ENCODE measurements around the gene NEK7. TPM values are rescaled to one million over a fixed set of nuclear protein-coding genes. Genes with fewer than 3 reads are reported as not detected.

NEK7 gene
- total and polyA plus RNA-seq, 9 of the 15 experiments (the other 6 are each of a cell fraction or from before 2014, with no cell fraction given), result 8.5 to 37.3 (median 27.7) TPM

GRCh38 chr1:198183605-198184004 is 26.8 kb downstream of the NEK7 start:
- no peak overlapping the region for H3K4me2 ChIP-seq (ENCODE audit: insufficient read depth, low read length)
- H3K9ac ChIP-seq (ENCODE audit: insufficient read depth in 1 of 2, low read depth in 2 of 2, low read length in 2 of 2), result no peak overlapping the region
- POLR2A ChIA-PET, result interaction anchor here (0.8 kb wide), 1 partner anchor 11 kb away, joined by 4 read pairs; no protein-coding TSS in a partner anchor
- no TSS peak for BruUV-seq (replicated peaks)
- H3K36me3 ChIP-seq (ENCODE audit: control insufficient read depth, insufficient read depth, low read length), result no peaks in the 10 kb centered on the region
- peaks cover 5% of the 10 kb centered on the region for H3K9me1 ChIP-seq (ENCODE audit: control insufficient read depth, insufficient read depth, low read length)
- intact Hi-C loops (cut with micrococcal nuclease), result no loop called here
- ATAC-seq (no peak), DNase-seq (ENCODE audit: extremely low read depth in 1 of 4, low spot score in 3 of 4) (no peak), FAIRE-seq (no peak)
- CTCF ChIA-PET (ENCODE audit: low intra/inter-chr PET ratio), result no interaction called here
- H4K20me1 ChIP-seq (replicated peaks; ENCODE audit: control insufficient read depth, insufficient read depth, low read length), result peaks cover 16% of the 10 kb centered on the region; the same call in 1 of the 2 replicates
- no peak overlapping the region for H2AFZ ChIP-seq (ENCODE audit: low read depth, low read length)
- no peaks in the 10 kb centered on the region for H3K27me3 ChIP-seq (ENCODE audit: control insufficient read depth in 2 of 2, insufficient read depth in 2 of 2, low read length in 2 of 2)
- no peak overlapping the region for H3K4me3 ChIP-seq
- peaks cover 92% of the 10 kb centered on the region for H3K79me2 ChIP-seq (ENCODE audit: control insufficient read depth, insufficient read depth, low read length)
- WGBS (ENCODE audit: insufficient coverage, low coverage, missing lambda C conversion rate), result 64% methylated on average over 3 of the region's 3 CpGs
- in situ Hi-C loops (cut with MboI), result no loop called here
- peaks cover 0 to 23% of the 10 kb centered on the region in 2 experiments; a peak in 3 of 5 replicates for H3K4me1 ChIP-seq (replicated peaks in 1 of 2; ENCODE audit: control insufficient read depth in 2 of 2, insufficient read depth in 2 of 2, low read length in 2 of 2)
- TF ChIP-seq RBFOX2 (IDR thresholded peaks at IDR 0.05; ENCODE audit: low read depth, low read length), result no peak
- TF ChIP-seq MAFG (tag; conservative IDR thresholded peaks at IDR 0.05), result no peak
- no peak for TF ChIP-seq FOXP1 (CRISPR knock-in tag; IDR thresholded peaks at IDR 0.05)
- no peak for TF ChIP-seq RHOXF2B (CRISPR knock-in tag; conservative IDR thresholded peaks at IDR 0.05)
- TF ChIP-seq TEAD4 (IDR thresholded peaks at IDR 0.05; ENCODE audit: low read length), result no peak
- TF ChIP-seq TEAD4 (CRISPR knock-in tag; IDR thresholded peaks at IDR 0.05; ENCODE audit: borderline replicate concordance), result no peak
- no peak for TF ChIP-seq USF1 (CRISPR knock-in tag; IDR thresholded peaks at IDR 0.05)
- TF ChIP-seq ZNF431 (CRISPR knock-in tag; IDR thresholded peaks at IDR 0.05), result no peak
- TF ChIP-seq PURB (CRISPR knock-in tag; IDR thresholded peaks at IDR 0.05; ENCODE audit: low read depth), result no peak
- no peak for TF ChIP-seq ZNF639 (CRISPR knock-in tag; conservative IDR thresholded peaks at IDR 0.05 in 1 of 2, IDR thresholded peaks at IDR 0.05 in 1 of 2)
- no peak for TF ChIP-seq CTCFL (IDR thresholded peaks at IDR 0.05; ENCODE audit: borderline replicate concordance, insufficient read depth, low read depth, low read length, poor library complexity, severe bottlenecking)
- no peak for TF ChIP-seq RNF2 (IDR thresholded peaks at IDR 0.05)
- no peak for TF ChIP-seq CBX8 (IDR thresholded peaks at IDR 0.05; ENCODE audit: borderline replicate concordance, extremely low read depth, low read depth, low read length, poor library complexity, severe bottlenecking)
- no peak for TF ChIP-seq CBX2 (IDR thresholded peaks at IDR 0.05; ENCODE audit: insufficient read depth, low read length, poor library complexity, severe bottlenecking)
- no peak for TF ChIP-seq HEY1 (CRISPR knock-in tag; IDR thresholded peaks at IDR 0.05; ENCODE audit: borderline replicate concordance)
- TF ChIP-seq ZKSCAN1 (IDR thresholded peaks at IDR 0.05; ENCODE audit: low read depth, low read length), result no peak
- no peak for TF ChIP-seq ZNF707 (CRISPR knock-in tag; conservative IDR thresholded peaks at IDR 0.05)
- no peak overlapping the region for H3K27ac ChIP-seq (ENCODE audit: extremely low read depth, low read depth, low read length)
- no peaks in the 10 kb centered on the region for H3K9me3 ChIP-seq (replicated peaks; ENCODE audit: control insufficient read depth, insufficient read depth, low read depth, low read length)
